ENCODE measurements around the gene SLAMF1. TPM values are rescaled to one million over a fixed set of nuclear protein-coding genes. Genes with fewer than 3 reads are reported as not detected.

The SLAMF1 gene
- polyA plus RNA-seq, 3 donors, result 0.13 to 0.65 TPM; not detected in 1

GRCh38 chr1:160671603-160672517 is 25.0 kb upstream of the SLAMF1 start:
- no peaks in the 10 kb centered on the region for H3K79me2 ChIP-seq (ENCODE audit: insufficient read depth, low read length)
- no peaks in the 10 kb centered on the region for H3K27me3 Mint-ChIP-seq (ENCODE audit: low read depth in 3 of 3)
- WGBS (ENCODE audit: insufficient coverage), result no CpG with 5 or more reads among the region's 3 CpGs
- H2AFZ ChIP-seq (ENCODE audit: insufficient read depth, low read depth, low read length, poor library complexity, severe bottlenecking), result no peak overlapping the region
- H3K4me2 ChIP-seq (replicated peaks; ENCODE audit: extremely low read depth, low read length, poor library complexity, severe bottlenecking), result no peak overlapping the region
- H3K4me1 ChIP-seq (ENCODE audit: control insufficient read depth in 1 of 2, insufficient read depth in 2 of 2, low read length in 2 of 2), result peaks cover 30 to 42% of the 10 kb centered on the region in 2 donors
- H4K20me1 ChIP-seq (ENCODE audit: insufficient read depth, low read length), result peaks cover 35% of the 10 kb centered on the region
- H3K9ac ChIP-seq (ENCODE audit: insufficient read depth, low read length, poor library complexity, severe bottlenecking), result no peak overlapping the region
- intact Hi-C loops (cut with micrococcal nuclease), result no loop called here
- H3K9me3 ChIP-seq (replicated peaks in 1 of 2; ENCODE audit: control insufficient read depth in 1 of 2, insufficient read depth in 1 of 2, low read length in 2 of 2), result peaks cover 3 to 10% of the 10 kb centered on the region in 2 donors
- no peak for TF ChIP-seq CTCF (IDR thresholded peaks at IDR 0.05)
- no peaks in the 10 kb centered on the region for H3K27me3 ChIP-seq (ENCODE audit: control insufficient read depth in 2 of 2, insufficient read depth in 2 of 2, low read length in 2 of 2)
- H3K4me1 Mint-ChIP-seq, result peaks cover 17% of the 10 kb centered on the region
- no peak overlapping the region for H3K4me3 Mint-ChIP-seq
- H3K36me3 Mint-ChIP-seq, result peaks cover 6 to 18% of the 10 kb centered on the region in 2 donors
- H3K27ac ChIP-seq (ENCODE audit: low read depth in 1 of 2, low read length in 2 of 2), result no peak overlapping the region
- H3K27ac Mint-ChIP-seq, result no peak overlapping the region
- peaks cover 0 to 7% of the 10 kb centered on the region in 2 donors for H3K36me3 ChIP-seq (replicated peaks in 1 of 2; ENCODE audit: control insufficient read depth in 1 of 2, insufficient read depth in 2 of 2, low read length in 2 of 2)
- no peak for DNase-seq
- H3K4me3 ChIP-seq (replicated peaks in 1 of 3; ENCODE audit: low read depth in 2 of 3, low read length in 3 of 3), result no peak overlapping the region
- H3K9me3 Mint-ChIP-seq, result peaks cover 2 to 14% (median 9%) of the 10 kb centered on the region in 7 donors

- H3K4me1 Mint-ChIP-seq, result peaks cover 25% of the 10 kb centered on the region
- no peak overlapping the region for H3K27ac Mint-ChIP-seq
- no peak for TF ChIP-seq CTCF (IDR thresholded peaks at IDR 0.05)
- Histone ChIP-seq H3K4me1 (ENCODE audit: control insufficient read depth in 1 of 2, insufficient read depth in 2 of 2, low read length in 2 of 2) (peaks cover 39 to 49% of the 10 kb centered on the region in 2 donors), H3K36me3 (replicated peaks in 1 of 2; ENCODE audit: control insufficient read depth in 1 of 2, insufficient read depth in 2 of 2, low read length in 2 of 2) (no peaks in the 10 kb centered on the region), H4K20me1 (ENCODE audit: insufficient read depth, low read length) (peaks cover 24% of the 10 kb centered on the region), H3K4me2 (replicated peaks; ENCODE audit: extremely low read depth, low read length, poor library complexity, severe bottlenecking) (no peak overlapping the region), H3K9me3 (replicated peaks in 1 of 2; ENCODE audit: control insufficient read depth in 1 of 2, insufficient read depth in 1 of 2, low read length in 2 of 2) (peaks cover 3 to 10% of the 10 kb centered on the region in 2 donors), H3K27me3 (ENCODE audit: control insufficient read depth in 2 of 2, insufficient read depth in 2 of 2, low read length in 2 of 2) (no peaks in the 10 kb centered on the region), H3K27ac (ENCODE audit: low read depth in 1 of 2, low read length in 2 of 2) (no peak overlapping the region), H3K79me2 (ENCODE audit: insufficient read depth, low read length) (no peaks in the 10 kb centered on the region), H3K9ac (ENCODE audit: insufficient read depth, low read length, poor library complexity, severe bottlenecking) (no peak overlapping the region), H2AFZ (ENCODE audit: insufficient read depth, low read depth, low read length, poor library complexity, severe bottlenecking) (no peak overlapping the region), H3K4me3 (replicated peaks in 1 of 3; ENCODE audit: low read depth in 2 of 3, low read length in 3 of 3) (no peak overlapping the region)
- H3K27me3 Mint-ChIP-seq (ENCODE audit: low read depth in 3 of 3), result no peaks in the 10 kb centered on the region
- peaks cover 6 to 14% of the 10 kb centered on the region in 2 donors for H3K36me3 Mint-ChIP-seq
- H3K9me3 Mint-ChIP-seq, result peaks cover 2 to 14% (median 9%) of the 10 kb centered on the region in 7 donors
- H3K4me3 Mint-ChIP-seq, result no peak overlapping the region
- intact Hi-C loops (cut with micrococcal nuclease), result no loop called here
- DNase-seq, result no peak
- no CpG with 5 or more reads among the region's 4 CpGs for WGBS (ENCODE audit: insufficient coverage)
These were observed 23.9 kb upstream of the SLAMF1 start for GRCh38 chr1:160670701-160671100.

All from CD14-positive monocyte (primary cell).